Activated CD4-positive, alpha-beta T cell treated with anti-CD3 and anti-CD28 coated beads, Interleukin-2, Interleukin-4, amounts not matched to agents 100 ng/mL and 50 ng/mL, durations not matched to agents 16 hours and 8 hours (primary cell): ENCODE results near the gene PLEKHG4B.
"Not testable (repeated sequence)": the region's sequence is repeated elsewhere in the genome, so short reads cannot be mapped to it uniquely, and the experiment has no call there.

Experiments
- DNase-seq: peaks from one replicate; pipeline ENCODE4 v3.0.0-alpha.2; 2020; ENCODE audit warnings: low spot score

The PLEKHG4B gene

DNA sequence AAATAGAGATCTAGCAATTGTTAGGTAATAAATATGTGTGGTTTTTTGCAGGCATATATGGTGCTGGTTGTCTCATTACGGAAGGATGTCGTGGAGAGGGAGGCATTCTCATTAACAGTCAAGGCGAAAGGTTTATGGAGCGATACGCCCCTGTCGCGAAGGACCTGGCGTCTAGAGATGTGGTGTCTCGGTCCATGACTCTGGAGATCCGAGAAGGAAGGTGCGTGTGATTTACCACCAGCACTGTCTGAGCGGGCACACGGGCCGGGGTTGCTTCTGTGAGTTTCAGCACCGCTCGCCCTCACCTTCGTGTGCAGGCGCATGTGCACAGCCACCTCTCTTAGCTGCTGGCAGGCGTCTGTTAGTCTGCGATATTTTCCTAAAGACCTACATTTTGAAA lies 141.5 kb downstream of the PLEKHG4B start:
- DNase-seq: not testable (repeated sequence)

- DNase-seq: no peak
Measured at GRCh38 chr5:234450-234849, 142.5 kb downstream of the PLEKHG4B start.

- DNase-seq: not testable (repeated sequence)
Measured at GRCh38 chr5:235527-235926, 143.6 kb downstream of the PLEKHG4B start.

DNA sequence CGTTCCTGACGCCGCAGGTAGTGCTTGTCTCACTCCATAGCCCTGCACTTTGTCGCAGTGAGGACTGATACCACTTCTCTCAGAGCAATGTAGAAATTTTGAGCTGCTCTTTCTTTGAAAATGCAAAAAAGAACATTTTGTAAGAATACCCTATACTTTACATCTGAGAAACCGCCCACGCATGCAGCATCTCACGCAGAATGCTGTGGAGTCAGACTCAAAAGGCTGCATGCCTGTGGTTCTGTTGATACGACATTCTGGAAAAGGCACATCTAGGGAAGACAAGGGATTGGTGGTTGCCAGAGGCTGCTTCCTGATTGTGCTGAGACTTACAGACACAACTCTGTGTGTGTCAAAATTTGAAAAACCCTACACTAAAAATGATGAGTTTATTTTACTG lies 146.0 kb downstream of the PLEKHG4B start:
- not testable (repeated sequence) for DNase-seq
